Stimulated activated CD4-positive, alpha-beta T cell treated with anti-CD3 and anti-CD28 coated beads, Interleukin-1b, Interleukin-23, amount 100 ng/mL, for 4 hours (primary cell): Measurements from ENCODE around the gene AMY1A.
"Not testable (repeated sequence)": the region's sequence is repeated elsewhere in the genome, so short reads cannot be mapped to it uniquely, and the experiment has no call there.

Experiments
- DNase-seq, 2 donors: peaks; one replicate each; pipeline ENCODE4 v3.0.0-alpha.2; 2020; ENCODE audit warnings: low read depth in 2 of 2

AMY1A gene

GRCh38 chr1:103655460-103655859 lies at the start of gene AMY1A:
AMY1A (plus strand) TSS chr1:103655760; CDS start chr1:103656331, 571 bp downstream.
- not testable (repeated sequence) for DNase-seq

GRCh38 chr1:103616362-103616761 lies 39.2 kb upstream of the AMY1A start:
- DNase-seq = no peak

GRCh38 chr1:103616994-103617477 lies 38.5 kb upstream of the AMY1A start, which contains the start of gene AMY2A:
AMY2A (plus strand) TSS chr1:103617427; CDS start chr1:103617441, 14 bp downstream.
- DNase-seq = not testable (repeated sequence)

GRCh38 chr1:103627436-103627835 lies 28.1 kb upstream of the AMY1A start:
- DNase-seq = not testable (repeated sequence)

GRCh38 chr1:103641194-103641593 lies 14.4 kb upstream of the AMY1A start:
- not testable (repeated sequence) for DNase-seq

- not testable (repeated sequence) for DNase-seq
Measured at GRCh38 chr1:103643908-103644307, 11.7 kb upstream of the AMY1A start.

GRCh38 chr1:103650305-103650704 lies 5.3 kb upstream of the AMY1A start:
- not testable (repeated sequence) for DNase-seq

GRCh38 chr1:103650889-103651288 lies 4.7 kb upstream of the AMY1A start:
- not testable (repeated sequence) for DNase-seq

GRCh38 chr1:103654133-103654532 lies 1.4 kb upstream of the AMY1A start:
- DNase-seq = not testable (repeated sequence)

- DNase-seq = not testable (repeated sequence)
Measured at GRCh38 chr1:103676335-103676734, 20.8 kb downstream of the AMY1A start.

GRCh38 chr1:103696110-103696509 lies 40.5 kb downstream of the AMY1A start, which contains the start of gene AMY1B:
AMY1B (minus strand) TSS chr1:103696210; CDS start chr1:103695639, 571 bp downstream.
- not testable (repeated sequence) for DNase-seq

GRCh38 chr1:103697430-103697829 lies 41.9 kb downstream of the AMY1A start:
- not testable (repeated sequence) for DNase-seq

GRCh38 chr1:103700669-103701068 lies 45.1 kb downstream of the AMY1A start:
- DNase-seq = not testable (repeated sequence)

GRCh38 chr1:103701256-103701655 lies 45.7 kb downstream of the AMY1A start:
- not testable (repeated sequence) for DNase-seq

GRCh38 chr1:103707670-103708069 lies 52.1 kb downstream of the AMY1A start:
- not testable (repeated sequence) for DNase-seq

- not testable (repeated sequence) for DNase-seq
Measured at GRCh38 chr1:103710381-103710780, 54.8 kb downstream of the AMY1A start.
